SU-DHL-6 (cell line): ENCODE data around the gene DMC1.

Experiments
- H2AFZ ChIP-seq: fragments of 200-600 bp; sonication (generic); 2 replicates; pipeline ENCODE4 v1.6.1; 2014; ENCODE audit warnings: low read depth, mild to moderate bottlenecking, moderate library complexity, mixed read lengths, antibody characterized with exemption, low read length; ENCODE audit not compliant: severe bottlenecking
- H3F3A ChIP-seq: fragments of 200-600 bp; shearing (Covaris generic); 2 replicates; pipeline ENCODE4 v1.6.0; 2016; ENCODE audit warnings: antibody characterized with exemption, mild to moderate bottlenecking; ENCODE audit not compliant: insufficient read depth
- H3K27ac ChIP-seq: fragments of 200-600 bp; sonication (generic); 2 replicates; pipeline ENCODE4 v1.5.1; 2016; ENCODE audit warnings: low read depth, mild to moderate bottlenecking, low read length, moderate library complexity, mixed read lengths
- H3K27me3 ChIP-seq: fragments of 200-600 bp; sonication (generic), shearing (Covaris generic); 2 replicates; pipeline ENCODE4 v1.6.0; 2014; ENCODE audit warnings: mild to moderate bottlenecking, low read length
- H3K36me3 ChIP-seq: fragments of 200-600 bp; sonication (generic); 2 replicates; pipeline ENCODE4 v1.6.1; 2014; ENCODE audit warnings: mild to moderate bottlenecking, low read length, mixed read lengths
- H3K4me2 ChIP-seq: fragments of 300-600, 200-600 bp; shearing (Covaris generic), sonication (generic); 2 replicates; pipeline ENCODE4 v1.6.0; 2014; ENCODE audit warnings: low read length, low read depth, mild to moderate bottlenecking; ENCODE audit not compliant: poor library complexity, severe bottlenecking
- H3K4me3 ChIP-seq: fragments of 200-600 bp; sonication (generic); 2 replicates; pipeline ENCODE4 v1.5.1; 2014; ENCODE audit warnings: antibody characterized with exemption, low read length, mild to moderate bottlenecking, mixed read lengths; ENCODE audit not compliant: insufficient read depth, poor library complexity, severe bottlenecking
- H3K79me2 ChIP-seq: fragments of 200-600 bp; sonication (generic); 2 replicates; pipeline ENCODE4 v1.6.1; 2014; ENCODE audit warnings: mild to moderate bottlenecking, low read length, moderate library complexity; ENCODE audit not compliant: insufficient read depth
- H3K9ac ChIP-seq: fragments of 200-600 bp; sonication (generic); 2 replicates; pipeline ENCODE4 v1.7.0; 2014; ENCODE audit warnings: mild to moderate bottlenecking, low read length
- H3K9me2 ChIP-seq: fragments of 200-600 bp; sonication (generic); replicated peaks from 2 replicates; pipeline ENCODE4 v1.6.1; 2014; ENCODE audit warnings: low read length; ENCODE audit not compliant: insufficient read depth
- H3K9me3 ChIP-seq: fragments of 200-600 bp; sonication (generic); 2 replicates; pipeline ENCODE4 v1.6.1; 2014; ENCODE audit warnings: low read length, mixed read lengths; ENCODE audit not compliant: insufficient read depth
- H4K20me1 ChIP-seq: fragments of 200-600 bp; sonication (generic); 2 replicates; pipeline ENCODE4 v1.6.1; 2014; ENCODE audit warnings: low read depth, mild to moderate bottlenecking, antibody characterized with exemption, low read length, moderate library complexity, mixed read lengths
- CTCF ChIP-seq: fragments of 200-600 bp; sonication (generic); IDR thresholded peaks from one replicate; pipeline ENCODE4 v1.5.1; 2017; ENCODE audit warnings: antibody characterized with exemption, mild to moderate bottlenecking, low read length, moderate library complexity; ENCODE audit not compliant: insufficient read depth, poor library complexity, severe bottlenecking
- EZH2phosphoT487 ChIP-seq: fragments of 200-600 bp; sonication (generic), shearing (Covaris generic); conservative IDR thresholded peaks from 2 replicates; pipeline ENCODE4 v1.6.1; 2018; ENCODE audit warnings: mild to moderate bottlenecking, antibody characterized with exemption, low read length, moderate library complexity, mixed read lengths

The DMC1 gene

GRCh38 chr22:38570779-38571364, 889 bp upstream of the DMC1 start:
- TF ChIP-seq CTCF (peak; percentile 12), EZH2phosphoT487 (no peak)
- H3K27me3 ChIP-seq: no peaks in the 10 kb centered on the region
- peaks cover 16% of the 10 kb centered on the region; the same call in 1 of the 2 replicates for H3F3A ChIP-seq
- H4K20me1 ChIP-seq: no peaks in the 10 kb centered on the region
- peak overlapping the region; percentile 43 for H3K27ac ChIP-seq
- H3K79me2 ChIP-seq: no peaks in the 10 kb centered on the region
- peak overlapping the region; percentile 59 for H3K4me3 ChIP-seq
- H3K9ac ChIP-seq: peak overlapping the region; percentile 63
- no peaks in the 10 kb centered on the region for H3K9me3 ChIP-seq
- H3K4me2 ChIP-seq: peak overlapping the region; percentile 83
- H2AFZ ChIP-seq: peak overlapping the region; percentile 89
- H3K9me2 ChIP-seq: no peaks in the 10 kb centered on the region
- no peaks in the 10 kb centered on the region for H3K36me3 ChIP-seq

DNA sequence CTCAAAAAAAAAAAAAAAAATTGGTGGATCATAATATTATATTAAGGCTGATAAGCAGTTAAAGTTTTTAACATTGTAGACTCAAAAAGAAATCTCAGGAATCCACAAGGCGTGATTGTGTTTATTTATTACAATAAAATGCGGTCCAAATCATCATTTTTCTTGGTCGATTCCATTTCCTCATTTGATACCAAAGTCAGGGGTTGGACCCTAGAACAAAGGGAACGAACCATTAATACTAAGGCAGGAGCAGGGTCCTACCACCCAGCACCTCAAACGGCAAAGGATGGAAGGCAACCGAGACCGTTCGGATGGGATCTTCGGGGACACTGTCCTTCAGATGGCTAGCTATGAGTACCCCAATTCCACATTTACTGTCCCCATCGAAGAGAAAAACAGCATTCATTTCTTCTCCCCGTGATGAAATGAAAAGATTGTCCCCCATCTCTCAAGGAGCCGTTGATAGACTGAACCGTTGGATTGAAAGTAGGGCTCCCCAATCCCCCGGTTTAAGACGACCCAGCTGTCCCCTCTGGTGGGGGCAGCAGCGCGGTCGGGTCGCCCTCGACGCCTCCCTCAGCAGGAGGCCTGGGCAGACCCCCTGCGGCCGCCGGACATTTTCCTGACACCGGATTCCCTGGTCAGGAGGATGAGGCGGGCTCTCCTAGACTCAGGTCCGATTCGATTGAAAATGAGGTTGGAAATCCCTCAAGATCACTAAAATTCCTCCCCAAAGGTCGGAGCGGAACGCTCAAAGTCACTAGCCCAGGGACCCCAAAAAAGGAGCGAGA, 607 bp downstream of the DMC1 start:
- Histone ChIP-seq H3K4me2 (peak overlapping the region; percentile 65), H3K27me3 (no peaks in the 10 kb centered on the region), H4K20me1 (no peaks in the 10 kb centered on the region), H3K9me2 (no peaks in the 10 kb centered on the region), H3K27ac (peak overlapping the region; percentile 40), H3K79me2 (no peaks in the 10 kb centered on the region), H3K9me3 (no peaks in the 10 kb centered on the region), H3K36me3 (no peaks in the 10 kb centered on the region), H3K9ac (peak overlapping the region; percentile 65), H3K4me3 (peak overlapping the region; percentile 53), H3F3A (peaks cover 16% of the 10 kb centered on the region; the same call in 1 of the 2 replicates), H2AFZ (peak overlapping the region; percentile 76)
- no peak for TF ChIP-seq EZH2phosphoT487
- TF ChIP-seq CTCF: no peak

GRCh38 chr22:38567531-38568285, 2.3 kb downstream of the DMC1 start:
- H3K9me2 ChIP-seq: no peaks in the 10 kb centered on the region
- H3K27ac ChIP-seq: no peak overlapping the region
- no peak overlapping the region for H3K4me3 ChIP-seq
- H3K36me3 ChIP-seq: no peaks in the 10 kb centered on the region
- H3F3A ChIP-seq: peaks cover 16% of the 10 kb centered on the region; the same call in 1 of the 2 replicates
- no peak overlapping the region for H3K4me2 ChIP-seq
- H3K79me2 ChIP-seq: no peaks in the 10 kb centered on the region
- no peak for TF ChIP-seq CTCF
- TF ChIP-seq EZH2phosphoT487: no peak
- no peaks in the 10 kb centered on the region for H3K27me3 ChIP-seq
- no peak overlapping the region for H3K9ac ChIP-seq
- no peaks in the 10 kb centered on the region for H4K20me1 ChIP-seq
- no peaks in the 10 kb centered on the region for H3K9me3 ChIP-seq
- no peak overlapping the region for H2AFZ ChIP-seq
